Ishikawa (cell line): ENCODE data around the gene GRHL3.

ENCODE experiments used
- CEBPB ChIP-seq: IDR thresholded peaks from 2 replicates; pipeline ENCODE4 v1.6.1; 2012
- CREB1 ChIP-seq: IDR thresholded peaks from 2 replicates; pipeline ENCODE4 v1.6.1; 2012; ENCODE audit warnings: low read depth
- EGR1 ChIP-seq: IDR thresholded peaks from 2 replicates; pipeline ENCODE4 v1.6.1; 2012
- EP300 ChIP-seq: IDR thresholded peaks from 2 replicates; pipeline ENCODE4 v1.6.1; 2012; ENCODE audit warnings: borderline replicate concordance
- FOXM1 ChIP-seq: IDR thresholded peaks from 2 replicates; pipeline ENCODE4 v1.6.1; 2012; ENCODE audit warnings: low read depth, borderline replicate concordance
- NFIC ChIP-seq: IDR thresholded peaks from 2 replicates; pipeline ENCODE4 v1.6.1; 2012
- RAD21 ChIP-seq: IDR thresholded peaks from 2 replicates; pipeline ENCODE4 v1.6.1; 2012; ENCODE audit warnings: low read depth
- TAF1 ChIP-seq: IDR thresholded peaks from 2 replicates; pipeline ENCODE4 v1.6.1; 2012; ENCODE audit warnings: low read depth, mild to moderate bottlenecking
- TCF12 ChIP-seq: IDR thresholded peaks from 2 replicates; pipeline ENCODE4 v1.6.1; 2012; ENCODE audit warnings: low read depth
- TEAD4 ChIP-seq: IDR thresholded peaks from 2 replicates; pipeline ENCODE4 v1.6.1; 2012
- YY1 ChIP-seq: IDR thresholded peaks from 2 replicates; pipeline ENCODE4 v1.6.1; 2012; ENCODE audit warnings: low read depth
- ZBTB7A ChIP-seq: IDR thresholded peaks from 2 replicates; pipeline ENCODE4 v1.6.1; 2012; ENCODE audit warnings: low read depth
- TF ChIP-seq, protein P1 (sequence below): IDR thresholded peaks from 2 replicates; pipeline ENCODE4 v1.6.1; 2012; ENCODE audit warnings: low read depth, mild to moderate bottlenecking
- TF ChIP-seq, protein P2 (sequence below): IDR thresholded peaks from 2 replicates; pipeline ENCODE4 v1.6.1; 2012
- TF ChIP-seq, protein P3 (sequence below): IDR thresholded peaks from 2 replicates; pipeline ENCODE4 v1.6.1; 2012

Gene GRHL3

DNA sequence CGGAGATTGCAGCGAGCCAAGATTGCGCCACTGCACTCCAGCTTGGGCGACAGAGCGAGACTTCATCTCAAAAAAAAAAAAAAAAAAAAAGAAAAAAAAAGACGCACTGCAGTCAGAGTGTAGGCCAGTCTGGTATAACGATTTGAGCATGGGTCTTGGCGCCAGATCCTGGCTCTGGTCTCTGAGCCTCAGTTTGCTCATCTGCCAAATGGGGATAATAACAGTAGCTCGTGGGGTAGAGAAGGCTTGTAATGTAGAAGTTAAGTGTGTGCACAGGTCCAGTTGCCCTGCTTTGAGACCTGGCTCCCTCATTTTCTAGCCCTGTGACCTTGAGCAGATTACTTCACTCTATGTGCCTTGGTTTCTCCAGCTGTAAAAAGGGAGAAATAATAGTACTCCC is 26.3 kb upstream of the GRHL3 start:
- TF ChIP-seq TEAD4 (no peak), TAF1 (no peak), CREB1 (no peak), YY1 (no peak), NFIC (no peak), EGR1 (no peak), EP300 (no peak), FOXM1 (no peak)

DNA sequence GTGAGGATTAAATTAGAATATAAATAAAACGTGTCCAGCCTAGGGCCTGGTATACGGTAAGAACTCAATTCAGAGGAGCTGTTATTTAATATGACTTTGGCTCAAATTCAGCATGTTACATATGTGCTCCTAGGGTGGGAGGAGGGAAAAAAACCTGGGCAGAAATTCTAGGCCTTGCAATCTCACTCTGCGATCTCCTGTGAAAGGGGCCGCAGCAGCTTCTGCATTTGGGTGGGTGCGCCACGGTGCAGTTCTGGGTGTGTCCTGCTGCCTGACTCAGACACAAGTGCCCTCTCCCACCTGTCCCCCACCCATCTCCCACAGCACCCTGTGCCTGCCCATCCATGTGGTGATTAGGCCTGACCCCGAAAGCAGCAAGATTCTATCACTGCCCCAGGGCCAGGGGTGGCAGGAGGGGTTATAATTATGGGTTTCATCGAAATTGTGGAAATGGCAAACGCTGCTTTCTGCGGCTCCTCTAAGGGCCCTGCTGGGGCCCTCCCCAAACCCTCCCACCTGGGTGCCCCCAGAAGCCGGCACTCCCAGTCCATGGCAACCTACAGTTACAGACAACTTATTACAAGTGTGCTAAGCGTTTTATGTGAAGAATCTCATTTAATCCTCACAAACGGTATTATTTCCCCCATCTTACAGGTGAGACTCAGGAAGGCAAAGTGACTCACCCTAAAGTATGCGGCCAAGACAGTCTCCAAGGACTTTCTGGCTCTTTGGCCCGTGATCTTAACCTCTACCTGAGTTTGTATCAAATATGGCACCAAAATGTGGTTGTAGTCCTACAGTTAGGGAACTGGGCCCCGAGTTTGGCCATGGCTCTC is 25.5 kb upstream of the GRHL3 start:
- no peak for TF ChIP-seq CREB1
- no peak for TF ChIP-seq TAF1
- no peak for TF ChIP-seq YY1
- TF ChIP-seq, protein P1, sequence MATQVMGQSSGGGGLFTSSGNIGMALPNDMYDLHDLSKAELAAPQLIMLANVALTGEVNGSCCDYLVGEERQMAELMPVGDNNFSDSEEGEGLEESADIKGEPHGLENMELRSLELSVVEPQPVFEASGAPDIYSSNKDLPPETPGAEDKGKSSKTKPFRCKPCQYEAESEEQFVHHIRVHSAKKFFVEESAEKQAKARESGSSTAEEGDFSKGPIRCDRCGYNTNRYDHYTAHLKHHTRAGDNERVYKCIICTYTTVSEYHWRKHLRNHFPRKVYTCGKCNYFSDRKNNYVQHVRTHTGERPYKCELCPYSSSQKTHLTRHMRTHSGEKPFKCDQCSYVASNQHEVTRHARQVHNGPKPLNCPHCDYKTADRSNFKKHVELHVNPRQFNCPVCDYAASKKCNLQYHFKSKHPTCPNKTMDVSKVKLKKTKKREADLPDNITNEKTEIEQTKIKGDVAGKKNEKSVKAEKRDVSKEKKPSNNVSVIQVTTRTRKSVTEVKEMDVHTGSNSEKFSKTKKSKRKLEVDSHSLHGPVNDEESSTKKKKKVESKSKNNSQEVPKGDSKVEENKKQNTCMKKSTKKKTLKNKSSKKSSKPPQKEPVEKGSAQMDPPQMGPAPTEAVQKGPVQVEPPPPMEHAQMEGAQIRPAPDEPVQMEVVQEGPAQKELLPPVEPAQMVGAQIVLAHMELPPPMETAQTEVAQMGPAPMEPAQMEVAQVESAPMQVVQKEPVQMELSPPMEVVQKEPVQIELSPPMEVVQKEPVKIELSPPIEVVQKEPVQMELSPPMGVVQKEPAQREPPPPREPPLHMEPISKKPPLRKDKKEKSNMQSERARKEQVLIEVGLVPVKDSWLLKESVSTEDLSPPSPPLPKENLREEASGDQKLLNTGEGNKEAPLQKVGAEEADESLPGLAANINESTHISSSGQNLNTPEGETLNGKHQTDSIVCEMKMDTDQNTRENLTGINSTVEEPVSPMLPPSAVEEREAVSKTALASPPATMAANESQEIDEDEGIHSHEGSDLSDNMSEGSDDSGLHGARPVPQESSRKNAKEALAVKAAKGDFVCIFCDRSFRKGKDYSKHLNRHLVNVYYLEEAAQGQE: no peak
- TF ChIP-seq TCF12: no peak
- no peak for TF ChIP-seq ZBTB7A
- TF ChIP-seq, protein P2, sequence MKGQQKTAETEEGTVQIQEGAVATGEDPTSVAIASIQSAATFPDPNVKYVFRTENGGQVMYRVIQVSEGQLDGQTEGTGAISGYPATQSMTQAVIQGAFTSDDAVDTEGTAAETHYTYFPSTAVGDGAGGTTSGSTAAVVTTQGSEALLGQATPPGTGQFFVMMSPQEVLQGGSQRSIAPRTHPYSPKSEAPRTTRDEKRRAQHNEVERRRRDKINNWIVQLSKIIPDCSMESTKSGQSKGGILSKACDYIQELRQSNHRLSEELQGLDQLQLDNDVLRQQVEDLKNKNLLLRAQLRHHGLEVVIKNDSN: no peak
- TF ChIP-seq NFIC: no peak
- no peak for TF ChIP-seq RAD21

DNA sequence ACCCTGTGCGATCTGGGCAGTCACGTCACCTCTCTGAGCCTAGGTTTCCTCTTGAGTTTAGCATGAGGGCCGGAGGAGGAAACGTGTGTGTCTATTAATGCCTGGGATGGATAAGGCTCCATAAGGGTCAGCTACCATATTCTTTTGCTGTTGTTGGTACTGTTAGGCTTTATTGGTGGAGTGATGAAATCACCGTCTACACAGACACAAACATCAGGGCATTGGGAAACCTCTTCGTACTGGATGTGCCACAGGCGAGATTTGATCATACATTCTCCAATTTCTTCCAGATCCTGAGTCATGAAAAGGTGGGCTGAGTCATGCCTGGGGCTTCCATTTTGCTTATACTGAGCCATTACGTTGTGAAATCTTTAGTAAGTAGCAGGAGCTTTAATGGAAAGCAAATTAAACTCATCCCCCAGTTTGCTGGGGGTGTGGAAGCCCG is 24.9 kb upstream of the GRHL3 start:
- TF ChIP-seq NFIC (no peak), ZBTB7A (no peak), TAF1 (no peak), CREB1 (no peak), TCF12 (no peak)

DNA sequence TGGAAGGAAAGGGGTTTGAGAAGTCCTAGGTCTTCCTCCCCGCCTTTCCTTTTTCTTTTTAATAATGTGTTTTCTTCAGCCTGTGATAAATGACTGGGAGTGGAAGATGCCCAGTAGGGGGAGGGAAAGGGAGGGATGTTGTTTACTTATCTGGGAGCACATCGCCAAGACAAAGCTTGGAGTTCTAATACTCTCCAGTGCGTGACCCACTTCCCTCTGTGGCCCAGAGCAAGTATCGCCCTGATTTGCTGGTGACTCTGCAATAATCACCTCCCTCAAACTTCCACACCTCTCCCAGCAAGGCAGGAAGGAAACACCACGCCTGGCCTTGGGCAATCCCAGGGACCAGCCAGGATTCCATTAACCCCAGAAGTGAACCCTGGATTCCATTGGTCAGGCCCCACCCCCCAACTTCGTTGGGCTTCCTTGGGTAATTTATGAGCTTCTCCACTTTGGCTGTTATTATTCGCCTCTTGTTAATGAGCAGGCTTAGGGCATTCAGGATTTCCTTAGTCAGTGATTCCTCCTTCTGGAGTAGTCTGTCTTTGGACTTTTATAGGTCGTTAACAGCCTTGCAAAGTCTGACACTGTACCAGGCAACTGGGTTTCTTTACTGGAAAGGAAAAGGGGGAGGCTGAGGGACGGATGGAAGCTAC is 24.3 kb upstream of the GRHL3 start:
- TF ChIP-seq, protein P2: no peak
- TF ChIP-seq TCF12 (no peak), CEBPB (no peak), TEAD4 (no peak), EGR1 (no peak), CREB1 (no peak), RAD21 (no peak), ZBTB7A (no peak), TAF1 (no peak), FOXM1 (no peak), NFIC (no peak), YY1 (no peak)
- TF ChIP-seq, protein P3, sequence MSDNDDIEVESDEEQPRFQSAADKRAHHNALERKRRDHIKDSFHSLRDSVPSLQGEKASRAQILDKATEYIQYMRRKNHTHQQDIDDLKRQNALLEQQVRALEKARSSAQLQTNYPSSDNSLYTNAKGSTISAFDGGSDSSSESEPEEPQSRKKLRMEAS: no peak
- TF ChIP-seq, protein P1: no peak

DNA sequence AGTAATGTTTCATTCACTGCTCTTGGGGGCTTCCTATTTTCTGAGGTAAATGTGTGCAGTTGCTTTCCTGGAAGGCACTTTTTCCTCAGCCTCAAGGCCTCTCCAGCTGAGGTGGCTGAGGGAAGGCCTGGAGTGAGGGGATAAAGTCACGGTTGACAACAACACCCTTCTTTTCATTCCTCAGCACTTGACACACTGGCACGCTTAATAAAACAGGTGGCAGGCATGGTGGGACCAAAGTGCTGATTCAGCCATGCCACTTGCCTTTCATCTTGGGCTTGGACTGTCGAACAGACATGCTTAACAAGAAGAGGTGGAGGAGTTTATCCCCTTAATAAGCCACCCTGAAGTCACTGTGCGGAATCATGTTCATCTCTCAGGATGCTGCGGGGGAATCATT is 23.6 kb upstream of the GRHL3 start:
- TF ChIP-seq NFIC (no peak), TEAD4 (no peak), ZBTB7A (no peak), YY1 (no peak), CEBPB (no peak), EP300 (no peak), EGR1 (no peak), FOXM1 (no peak), CREB1 (no peak)
- TF ChIP-seq, protein P1: no peak
- TF ChIP-seq, protein P3: no peak
